HepG2 (cell line): Measurements from ENCODE around the gene FAAP20. TPM values are rescaled to one million over a fixed set of nuclear protein-coding genes. Genes with fewer than 3 reads are reported as not detected.

Experiments used
- ATAC-seq: fragments of 200-7000 bp; cut with Tn5 transposase; 3 replicates; pipeline ENCODE4 v1.9.1; 2020; ENCODE audit warnings: mild to moderate bottlenecking, moderate library complexity
- BruUV-seq: library from RNA; stranded (reverse); fragments of 400-500 nt; replicated peaks from 2 replicates; lab custom pipeline; 2021; lab: Mats Ljungman, UMichigan
- CTCF ChIA-PET: fragments of 300-600 bp; formaldehyde crosslinking; extraction: SDS; loops from one replicate; lab custom pipeline; 2021; ENCODE audit warnings: low total read pairs, inconsistent platforms, low intra/inter-chr PET ratio; lab: Yijun Ruan, JAX
- POLR2A ChIA-PET: fragments of 350-600 bp; sonication (Branson Sonifier 250); formaldehyde crosslinking; loops from one replicate; lab custom pipeline; 2020; ENCODE audit warnings: antibody characterized with exemption, inconsistent platforms; lab: Yijun Ruan, JAX
- DNase-seq: peaks from one replicate; pipeline ENCODE4 v3.0.0-alpha.2; 2015; ENCODE audit warnings: low spot score
- FAIRE-seq: peaks from 3 replicates; lab custom pipeline; 2011; peaks lifted over from hg19 to GRCh38; lab: Jason Lieb, UNC
- H2AFZ ChIP-seq: one replicate; pipeline ENCODE4 v1.6.1; 2011; ENCODE audit warnings: low read length, inconsistent platforms
- H3K27ac ChIP-seq: fragments of 300-600 bp; 3 replicates; pipeline ENCODE4 v1.8.0; 2011; ENCODE audit warnings: mixed run types, mild to moderate bottlenecking, mixed read lengths, low read length, inconsistent platforms; ENCODE audit not compliant: insufficient read depth; ENCODE audit errors: extremely low read length
- H3K27me3 ChIP-seq, 2 experiments: fragments of 200-600 bp in 1 of 2; 2 replicates in 1 of 2; 3 replicates in 1 of 2; pipeline versions ENCODE4 v1.6.0 to v1.8.0; 2011; ENCODE audit warnings: low read length in 2 of 2, mild to moderate bottlenecking in 2 of 2, moderate library complexity in 2 of 2, inconsistent platforms in 1 of 2; ENCODE audit not compliant: insufficient read depth in 2 of 2, control insufficient read depth in 1 of 2
- H3K36me3 ChIP-seq, 2 experiments: fragments of 200-600 bp in 1 of 2; replicated peaks in 1 of 2; 2 replicates in 1 of 2; 3 replicates in 1 of 2; pipeline versions ENCODE4 v1.5.1 to v1.8.0; 2011; ENCODE audit warnings: low read length in 2 of 2, inconsistent platforms in 1 of 2; ENCODE audit not compliant: insufficient read depth in 2 of 2, control insufficient read depth in 1 of 2
- H3K4me1 ChIP-seq: 2 replicates; pipeline ENCODE4 v1.5.1; 2012; ENCODE audit warnings: low read length, inconsistent platforms; ENCODE audit not compliant: insufficient read depth
- H3K4me2 ChIP-seq: 2 replicates; pipeline ENCODE4 v1.6.0; 2011; ENCODE audit warnings: low read depth, low read length, inconsistent platforms
- H3K4me3 ChIP-seq, 3 experiments: fragments of 200-600 bp in 1 of 3; sonication (generic), shearing (Covaris generic) in 1 of 3; replicated peaks in 1 of 3; 2 replicates each; pipeline ENCODE4 v1.5.1; 2011 to 2016; ENCODE audit warnings: low read length in 3 of 3, inconsistent platforms in 2 of 3, low read depth in 2 of 3, mild to moderate bottlenecking in 2 of 3, control low read depth in 1 of 3, mixed read lengths in 1 of 3; ENCODE audit not compliant: insufficient read depth in 1 of 3
- H3K79me2 ChIP-seq: one replicate; pipeline ENCODE4 v1.6.1; 2011; ENCODE audit warnings: low read length, inconsistent platforms; ENCODE audit not compliant: insufficient read depth
- H3K9ac ChIP-seq: 2 replicates; pipeline ENCODE4 v1.6.0; 2011; ENCODE audit warnings: mild to moderate bottlenecking, low read depth, low read length, inconsistent platforms; ENCODE audit not compliant: insufficient read depth
- H3K9me3 ChIP-seq: 2 replicates; pipeline ENCODE4 v1.5.1; 2012; ENCODE audit warnings: mild to moderate bottlenecking, low read length
- H4K20me1 ChIP-seq: 2 replicates; pipeline ENCODE4 v1.6.0; 2011; ENCODE audit warnings: inconsistent platforms, mild to moderate bottlenecking, low read length, moderate library complexity; ENCODE audit not compliant: insufficient read depth
- ATAD3A ChIP-seq: sonication (generic); formaldehyde crosslinking; IDR thresholded peaks from 2 replicates; pipeline ENCODE4 v1.4.0; 2020; ENCODE audit warnings: missing genetic modification reagents
- GMEB1 ChIP-seq: sonication (generic); formaldehyde crosslinking; IDR thresholded peaks from 2 replicates; pipeline ENCODE4 v1.5.1; 2020; ENCODE audit warnings: missing genetic modification reagents, mild to moderate bottlenecking, borderline replicate concordance
- GZF1 ChIP-seq: sonication (generic); formaldehyde crosslinking; IDR thresholded peaks from 2 replicates; pipeline ENCODE4 v1.5.1; 2020; ENCODE audit warnings: mild to moderate bottlenecking, missing genetic modification reagents
- MAZ ChIP-seq, 2 experiments: sonication (generic) in 1 of 2; formaldehyde crosslinking in 1 of 2; IDR thresholded peaks; 2 replicates each; pipeline versions ENCODE4 v1.5.0 to v1.6.1; 2012 to 2020; ENCODE audit warnings: low read depth in 2 of 2, mild to moderate bottlenecking in 2 of 2, borderline replicate concordance in 1 of 2, improper control_type of control experiment in 1 of 2, low read length in 1 of 2, missing genetic modification reagents in 1 of 2, moderate library complexity in 1 of 2
- REL ChIP-seq: sonication (generic); formaldehyde crosslinking; conservative IDR thresholded peaks from 2 replicates; pipeline ENCODE4 v1.8.0; 2022; ENCODE audit warnings: mild to moderate bottlenecking, missing genetic modification reagents, moderate library complexity
- SNAPC2 ChIP-seq: sonication (generic); formaldehyde crosslinking; IDR thresholded peaks from 2 replicates; pipeline ENCODE4 v1.8.1; 2022; ENCODE audit warnings: mild to moderate bottlenecking, missing genetic modification reagents
- SNAPC5 ChIP-seq: sonication (generic); formaldehyde crosslinking; IDR thresholded peaks from 2 replicates; pipeline ENCODE4 v1.8.1; 2023; ENCODE audit warnings: mild to moderate bottlenecking, missing genetic modification reagents, borderline replicate concordance
- SP1 ChIP-seq, 2 experiments: fragments of 450-650 bp in 1 of 2; sonication (generic) in 1 of 2; formaldehyde crosslinking in 1 of 2; IDR thresholded peaks; 2 replicates each; pipeline versions ENCODE4 v1.4.0 to v1.6.1; 2016 to 2020; ENCODE audit warnings: missing genetic modification reagents in 1 of 2
- SRSF1 ChIP-seq: fragments of 200-400 bp; formaldehyde crosslinking; optimal IDR thresholded peaks from 2 replicates; pipeline ENCODE3; 2017; ENCODE audit warnings: mild to moderate bottlenecking, low read depth, low read length, moderate library complexity
- TARDBP ChIP-seq: sonication (generic); formaldehyde crosslinking; IDR thresholded peaks from 2 replicates; pipeline ENCODE4 v1.8.0; 2022; ENCODE audit warnings: mild to moderate bottlenecking, missing genetic modification reagents
- YEATS2 ChIP-seq: sonication (generic); formaldehyde crosslinking; IDR thresholded peaks from 2 replicates; pipeline ENCODE4 v1.4.0; 2020; ENCODE audit warnings: missing genetic modification reagents, borderline replicate concordance
- ZMYM4 ChIP-seq: sonication (generic); formaldehyde crosslinking; IDR thresholded peaks from 2 replicates; pipeline ENCODE4 v1.8.1; 2023; ENCODE audit warnings: mild to moderate bottlenecking, missing genetic modification reagents
- ZNF224 ChIP-seq: sonication (generic); formaldehyde crosslinking; IDR thresholded peaks from 2 replicates; pipeline ENCODE4 v1.5.0; 2020; ENCODE audit warnings: mild to moderate bottlenecking, missing genetic modification reagents
- ZNF274 ChIP-seq: sonication (generic); formaldehyde crosslinking; IDR thresholded peaks from 2 replicates; pipeline ENCODE4 v1.5.1; 2020; ENCODE audit warnings: mild to moderate bottlenecking, missing genetic modification reagents
- ZNF333 ChIP-seq: sonication (generic); formaldehyde crosslinking; IDR thresholded peaks from 2 replicates; pipeline ENCODE4 v1.4.0; 2020; ENCODE audit warnings: mild to moderate bottlenecking, missing genetic modification reagents, borderline replicate concordance
- ZNF432 ChIP-seq: sonication (generic); formaldehyde crosslinking; IDR thresholded peaks from 2 replicates; pipeline ENCODE4 v1.5.0; 2020; ENCODE audit warnings: missing genetic modification reagents, mild to moderate bottlenecking, borderline replicate concordance
- ZNF549 ChIP-seq: sonication (generic); formaldehyde crosslinking; IDR thresholded peaks from 2 replicates; pipeline ENCODE4 v1.5.0; 2020; ENCODE audit warnings: missing genetic modification reagents
- ZNF770 ChIP-seq: sonication (generic); formaldehyde crosslinking; IDR thresholded peaks from 2 replicates; pipeline ENCODE4 v1.5.0; 2020; ENCODE audit warnings: mild to moderate bottlenecking, missing genetic modification reagents
- ZNF790 ChIP-seq: sonication (generic); formaldehyde crosslinking; IDR thresholded peaks from 2 replicates; pipeline ENCODE4 v1.8.0; 2022; ENCODE audit warnings: missing genetic modification reagents, mild to moderate bottlenecking, borderline replicate concordance
- WGBS: methylation state at CpG from one replicate; pipeline ENCODE4 v1.1.6; 2017; ENCODE audit warnings: low lambda C conversion rate; 5-methylcytosine and 5-hydroxymethylcytosine counted together
- in situ Hi-C: cut with HindIII; loops from 2 replicates; pipeline ENCODE4 v1.10.0; 2017; ENCODE audit warnings: low pct_unique_long_range_greater_than_20kb; ENCODE audit not compliant: extremely low pct_ligation_motif_present
- intact Hi-C: fragments of 100-400 bp; cut with micrococcal nuclease; formaldehyde crosslinking; loops from one replicate; pipeline ENCODE4 v1.10.0; 2022; ENCODE audit not compliant: unreplicated experiment
- polyA plus RNA-seq, 8 experiments: library from polyadenylated mRNA; depleted of rRNA in 3 of 8; stranded (reverse) in 7 of 8; unstranded in 1 of 8; fragments of >200 nt; fragmentation: Illumina TruSeq in 4 of 8; extraction: Trizol in 4 of 8; gene quantifications; 2 replicates each; pipeline versions ENCODE4 v1.2.1 to v1.2.3, GENCODE V29; 2011 to 2016; ENCODE audit warnings: low read depth in 4 of 8, missing spikeins in 1 of 8, mixed read lengths in 1 of 8; ENCODE audit not compliant: insufficient read depth in 1 of 8
- total RNA-seq, 5 experiments: library from RNA; depleted of rRNA; stranded (reverse); fragments of >200 nt; fragmentation: Illumina TruSeq; extraction: Trizol; gene quantifications; 2 replicates each; pipeline ENCODE4 v1.2.3, GENCODE V29; 2016; ENCODE audit warnings: low read depth in 1 of 5

FAAP20 gene
- total and polyA plus RNA-seq, 2 of the 13 experiments (the other 11 are each of a cell fraction or from before 2014, with no cell fraction given) = 9.6 to 10.8 TPM

GRCh38 chr1:2213576-2214505 is 19.3 kb upstream of the FAAP20 start:
- Histone ChIP-seq H3K4me2 (peak overlapping the region; percentile 95), H3K4me3 (peak overlapping the region in 2 of 3 experiments; percentile 53 to 64; a peak in 4 of 6 replicates), H3K36me3 (no peaks in the 10 kb centered on the region), H3K9me3 (no peaks in the 10 kb centered on the region), H3K4me1 (peaks cover 65% of the 10 kb centered on the region), H3K27ac (no peak overlapping the region), H3K79me2 (no peaks in the 10 kb centered on the region), H2AFZ (no peak overlapping the region), H3K9ac (peak overlapping the region; percentile 57), H4K20me1 (no peaks in the 10 kb centered on the region), H3K27me3 (peaks cover 2 to 15% of the 10 kb centered on the region in 2 experiments; a peak in 2 of 5 replicates)
- intact Hi-C loops (no loop called here), in situ Hi-C loops (no loop called here)
- 38% methylated on average over 4 of the region's 32 CpGs for WGBS
- BruUV-seq = no TSS peak
- ATAC-seq (peak; percentile 11), DNase-seq (no peak), FAIRE-seq (no peak)
- ChIA-PET POLR2A (interaction anchor here (1.4 kb wide), 1 partner anchor 18 kb away, joined by 3 read pairs; no protein-coding TSS in a partner anchor), CTCF (no interaction called here)
- TF ChIP-seq ZNF224 (0 out of 2 replicates have a peak, but pooled peaks have one; percentile 64), ATAD3A (CRISPR knock-in tag) (no peak), SNAPC2 (0 out of 2 replicates have a peak, but pooled peaks have one; percentile 2), REL (CRISPR knock-in tag) (no peak; the same call in 1 of the 2 replicates), MAZ (IDR thresholded peaks at IDR 0.05; ENCODE audit: borderline replicate concordance, low read depth, low read length) (no peak), MAZ (CRISPR knock-in tag; IDR thresholded peaks at IDR 0.05; ENCODE audit: low read depth) (0 out of 2 replicates have a peak, but pooled peaks have one; percentile 12), GZF1 (no peak), ZNF274 (CRISPR knock-in tag) (0 out of 2 replicates have a peak, but pooled peaks have one; percentile 28), GMEB1 (CRISPR knock-in tag) (0 out of 2 replicates have a peak, but pooled peaks have one; percentile 12), ZNF333 (CRISPR knock-in tag) (no peak), SNAPC5 (no peak), YEATS2 (CRISPR knock-in tag) (0 out of 2 replicates have a peak, but pooled peaks have one; percentile 6), ZNF770 (CRISPR knock-in tag) (no peak), ZNF432 (no peak), TARDBP (0 out of 2 replicates have a peak, but pooled peaks have one; percentile 5), ZNF790 (no peak), ZMYM4 (no peak), SRSF1 (peak; percentile 71), ZNF549 (CRISPR knock-in tag) (no peak), SP1 (IDR thresholded peaks at IDR 0.05) (no peak), SP1 (CRISPR knock-in tag; IDR thresholded peaks at IDR 0.05) (no peak)
